GM12891 (cell line): ENCODE measurements around the gene ATRN.

ENCODE experiments used
- DNase-seq: peaks from one replicate; pipeline ENCODE4 v3.0.0; 2011; ENCODE audit warnings: low spot score; ENCODE audit not compliant: insufficient read length
- FAIRE-seq: peaks from 2 replicates; lab custom pipeline; 2011; peaks lifted over from hg19 to GRCh38; lab: Jason Lieb, UNC
- PAX5 ChIP-seq: IDR thresholded peaks from 2 replicates; pipeline ENCODE4 v1.6.1; 2011; ENCODE audit warnings: low read length, moderate library complexity, mild to moderate bottlenecking; ENCODE audit not compliant: insufficient read depth, severe bottlenecking
- POLR2A ChIP-seq: IDR thresholded peaks from 2 replicates; pipeline ENCODE4 v1.6.1; 2011; ENCODE audit warnings: low read depth, low read length, control low read depth
- POLR2AphosphoS5 ChIP-seq: IDR thresholded peaks from 2 replicates; pipeline ENCODE4 v1.6.1; 2011; ENCODE audit warnings: low read depth, low read length, control low read depth
- POU2F2 ChIP-seq: IDR thresholded peaks from 2 replicates; pipeline ENCODE4 v1.6.1; 2011; ENCODE audit warnings: low read depth, mild to moderate bottlenecking, control low read depth, low read length, moderate library complexity
- SPI1 ChIP-seq: IDR thresholded peaks from 2 replicates; pipeline ENCODE4 v1.6.1; 2011; ENCODE audit warnings: low read depth, low read length, control low read depth
- TAF1 ChIP-seq: IDR thresholded peaks from 2 replicates; pipeline ENCODE4 v1.6.1; 2011; ENCODE audit warnings: low read depth, low read length, control low read depth

Gene ATRN

DNA sequence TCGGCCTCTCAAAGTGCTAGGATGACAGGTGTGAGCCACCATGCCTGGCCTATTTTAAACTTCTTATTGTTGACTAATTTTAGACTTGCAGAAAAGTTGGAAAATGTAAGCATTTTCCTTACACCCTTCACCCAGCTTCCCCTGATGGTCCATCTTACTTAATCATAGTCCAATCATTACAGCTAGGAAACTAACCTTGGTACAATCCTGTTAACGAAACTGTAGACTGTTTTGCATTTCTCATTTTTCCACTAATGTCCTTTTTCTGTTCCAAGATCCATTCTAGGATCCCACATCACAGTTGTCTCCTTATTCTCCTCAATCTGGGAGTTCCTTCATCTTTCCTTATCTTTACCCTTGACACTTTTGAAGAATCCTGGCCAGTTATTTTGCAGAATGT is 193.0 kb downstream of the ATRN start:
- FAIRE-seq = no peak
- no peak for DNase-seq
- TF ChIP-seq PAX5 (no peak), TAF1 (no peak)

- no peak for FAIRE-seq
- TF ChIP-seq POU2F2 (no peak), POLR2A (no peak), TAF1 (no peak), PAX5 (no peak), SPI1 (no peak), POLR2AphosphoS5 (no peak)
- no peak for DNase-seq
Observed at GRCh38 chr20:3667434-3668037, 196.7 kb downstream of the ATRN start.

DNA sequence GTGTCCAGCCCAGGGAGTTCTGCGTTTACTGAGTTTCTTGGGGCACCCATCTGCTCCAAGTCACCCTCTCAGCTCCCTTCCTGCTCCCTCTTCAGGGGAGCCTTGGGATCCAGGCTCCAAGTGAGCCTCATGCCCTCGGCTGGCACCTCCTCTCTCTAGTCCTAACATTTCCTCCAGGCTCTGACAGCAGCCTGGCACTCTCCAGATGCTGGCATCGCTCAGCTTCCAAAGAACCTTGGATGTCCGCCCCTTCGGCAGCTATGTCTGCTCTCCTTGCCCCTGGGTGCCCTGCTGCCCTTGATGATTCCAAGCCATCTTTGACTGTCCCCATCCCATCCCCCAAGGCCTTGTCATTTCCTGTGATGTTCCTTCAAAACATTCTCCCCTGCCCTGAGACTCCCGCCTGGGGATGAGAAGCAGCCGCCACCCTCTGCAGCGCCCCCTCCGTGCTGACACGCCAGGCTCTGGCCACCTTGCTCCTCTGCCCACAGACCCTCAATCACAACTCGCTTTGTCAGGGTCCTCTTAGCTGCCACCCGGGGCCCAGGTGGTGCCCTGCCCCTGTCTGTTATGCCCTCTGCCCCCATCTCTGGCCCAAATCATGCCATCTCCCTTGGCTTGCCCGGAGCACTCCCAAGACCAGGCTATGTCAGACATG is 199.0 kb downstream of the ATRN start:
- FAIRE-seq (no peak), DNase-seq (no peak)
- TF ChIP-seq PAX5 = no peak
- TF ChIP-seq POU2F2 = no peak
- no peak for TF ChIP-seq POLR2AphosphoS5
- no peak for TF ChIP-seq TAF1
- no peak for TF ChIP-seq SPI1
- TF ChIP-seq POLR2A = no peak

GRCh38 chr20:3670511-3670910 is 199.7 kb downstream of the ATRN start:
- TF ChIP-seq POLR2AphosphoS5 (no peak), PAX5 (no peak), SPI1 (no peak), TAF1 (no peak)
- no peak for DNase-seq
- FAIRE-seq = no peak

- no peak for TF ChIP-seq POLR2A
- TF ChIP-seq PAX5 = no peak
- TF ChIP-seq POLR2AphosphoS5 = no peak
- no peak for TF ChIP-seq SPI1
- TF ChIP-seq TAF1 = no peak
- no peak for TF ChIP-seq POU2F2
- no peak for FAIRE-seq
- DNase-seq = no peak
Observed at GRCh38 chr20:3670945-3671344, 200.1 kb downstream of the ATRN start.

DNA sequence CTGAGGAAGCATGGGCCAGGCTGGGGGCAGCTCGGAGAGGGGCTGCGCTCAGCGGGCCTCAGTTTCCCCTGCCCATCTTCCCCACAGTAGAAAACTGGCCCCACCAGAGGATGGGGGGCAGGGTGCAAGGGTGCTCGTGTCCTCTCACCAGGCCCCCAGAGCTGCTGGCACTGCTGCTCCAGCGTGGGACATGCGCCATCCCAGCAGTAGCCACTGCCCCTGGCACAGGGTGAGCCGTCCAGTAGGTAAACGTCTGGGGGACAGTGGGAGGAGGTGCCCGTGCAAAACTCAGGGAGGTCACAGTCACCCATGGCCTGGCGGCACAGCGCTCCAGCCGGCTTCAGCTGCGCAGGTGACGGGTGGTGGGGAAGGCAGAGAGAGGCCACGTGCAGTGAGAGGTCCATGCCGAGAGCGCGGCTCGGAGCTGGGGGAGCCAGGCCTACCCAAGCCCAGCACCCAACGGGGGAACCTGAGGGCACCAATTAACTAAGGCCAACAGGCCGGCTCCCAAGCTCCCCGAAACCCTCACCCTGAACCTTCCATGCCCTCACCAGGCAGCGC is 201.2 kb downstream of the ATRN start:
- FAIRE-seq (no peak), DNase-seq (no peak)
- no peak for TF ChIP-seq POLR2AphosphoS5
- TF ChIP-seq TAF1 = no peak
- TF ChIP-seq POU2F2 = no peak
- no peak for TF ChIP-seq SPI1
- TF ChIP-seq PAX5 = no peak
- TF ChIP-seq POLR2A = no peak

- FAIRE-seq = no peak
- DNase-seq = no peak
- no peak for TF ChIP-seq PAX5
- no peak for TF ChIP-seq POLR2A
- no peak for TF ChIP-seq POLR2AphosphoS5
- TF ChIP-seq TAF1 = no peak
Observed at GRCh38 chr20:3672547-3673171, 201.8 kb downstream of the ATRN start.

GRCh38 chr20:3673221-3674070 is 202.6 kb downstream of the ATRN start:
- TF ChIP-seq SPI1 (no peak), POLR2AphosphoS5 (no peak), POLR2A (no peak), TAF1 (no peak), PAX5 (no peak), POU2F2 (no peak)
- DNase-seq = no peak

DNA sequence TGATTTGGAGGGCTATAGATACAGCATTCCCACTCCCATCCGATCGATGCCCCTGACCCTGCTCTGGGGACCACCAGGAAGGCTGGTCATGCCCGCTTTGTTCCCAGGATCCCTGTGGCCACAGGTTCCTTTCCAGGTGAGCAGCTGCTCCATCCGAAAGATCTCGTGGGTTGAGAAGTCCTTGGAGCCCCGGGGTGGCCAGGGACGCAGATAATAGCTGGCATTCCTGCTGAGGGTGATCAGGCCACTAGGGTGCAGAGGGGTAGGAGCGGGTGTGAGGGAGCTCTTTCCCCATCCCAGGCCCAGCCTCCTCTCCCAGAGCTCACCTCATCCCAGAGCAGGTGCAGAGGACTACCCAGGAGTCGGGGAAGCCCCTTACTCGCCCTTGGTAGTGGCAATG is 203.6 kb downstream of the ATRN start:
- TF ChIP-seq TAF1 = no peak
- TF ChIP-seq POLR2AphosphoS5 = no peak
- TF ChIP-seq POLR2A = no peak
- FAIRE-seq = no peak
- DNase-seq = no peak

More at GRCh38 chr20:3673221-3674070, 202.6 kb downstream of the ATRN start:
- no peak for FAIRE-seq
